ENCODE measurements around the gene PCDHGC5.

PCDHGC5 gene

DNA sequence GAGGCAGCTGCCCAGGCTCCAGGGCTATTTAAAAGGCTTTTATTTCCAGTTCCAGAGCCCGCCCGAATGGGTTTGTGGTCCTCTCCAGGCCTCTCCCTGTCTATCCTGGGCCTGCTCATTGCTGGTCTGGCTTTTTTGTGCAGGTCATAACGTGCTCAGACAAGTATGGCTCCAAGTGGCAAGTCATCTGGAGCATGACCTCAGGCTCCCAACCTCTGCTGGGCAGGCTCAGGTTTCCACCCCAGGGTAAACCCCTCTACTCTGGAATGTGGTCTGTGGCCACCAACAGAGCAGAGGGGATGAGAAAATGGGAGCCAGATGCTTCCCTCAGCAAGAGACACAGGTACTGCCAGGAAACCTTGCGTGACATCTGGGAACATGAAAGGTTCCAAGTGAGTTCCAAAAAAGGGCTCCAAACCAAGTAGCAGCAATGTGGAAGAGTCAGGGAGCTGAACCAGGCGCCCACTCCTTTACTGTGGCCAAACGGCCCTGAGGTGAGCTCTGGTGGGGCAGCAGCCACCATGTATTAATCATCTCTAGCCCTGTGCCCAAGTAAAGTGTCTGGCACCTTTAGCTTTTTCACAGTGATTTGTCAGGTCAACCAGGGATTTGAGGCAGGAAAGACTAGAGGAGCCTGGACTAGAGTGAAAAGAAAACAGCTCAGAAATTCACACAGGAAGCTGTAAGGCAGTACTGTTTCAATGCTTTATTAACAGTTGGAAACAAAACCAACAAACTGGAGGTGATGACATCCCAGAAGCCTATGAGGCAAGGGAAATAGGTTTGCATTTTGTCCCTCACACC, 25.7 kb downstream of the PCDHGC5 start:
- no peak overlapping the region for H3K4me3 Mint-ChIP-seq
- no peaks in the 10 kb centered on the region for H3K27me3 Mint-ChIP-seq
- no peaks in the 10 kb centered on the region for H3K9me3 Mint-ChIP-seq
- peaks cover 50% of the 10 kb centered on the region for H3K4me1 Mint-ChIP-seq (ENCODE audit: low read depth)
- H3K36me3 Mint-ChIP-seq (ENCODE audit: low read depth) = peaks cover 41% of the 10 kb centered on the region
- H3K27ac Mint-ChIP-seq = peak overlapping the region; percentile 95

DNA sequence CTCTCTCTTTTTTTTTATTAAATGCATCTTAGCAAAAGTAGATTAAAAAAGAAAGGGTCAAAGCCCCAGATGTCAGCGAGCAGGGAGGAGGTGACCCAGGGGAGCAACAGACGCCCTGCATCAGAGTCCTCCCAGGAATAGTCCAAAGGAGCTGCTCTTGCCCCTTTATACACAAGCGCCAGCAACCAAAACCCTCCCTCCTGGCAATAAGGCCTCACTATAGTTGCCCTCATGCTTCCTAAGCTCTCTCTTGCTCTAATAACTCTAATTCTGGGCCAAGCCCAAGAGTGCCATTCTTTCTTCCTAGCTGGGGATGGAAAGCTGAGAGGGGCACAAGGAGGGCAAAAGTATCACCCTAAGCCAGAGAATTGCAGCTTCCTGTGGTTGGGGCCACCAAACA, 26.3 kb downstream of the PCDHGC5 start:
- Mint-ChIP-seq H3K4me3 (no peak overlapping the region), H3K4me1 (ENCODE audit: low read depth) (peaks cover 51% of the 10 kb centered on the region), H3K27ac (peak overlapping the region; percentile 38), H3K36me3 (ENCODE audit: low read depth) (peaks cover 47% of the 10 kb centered on the region), H3K9me3 (no peaks in the 10 kb centered on the region), H3K27me3 (no peaks in the 10 kb centered on the region)

GRCh38 chr5:141515946-141516671, 27.2 kb downstream of the PCDHGC5 start:
- H3K27ac Mint-ChIP-seq = no peak overlapping the region
- H3K27me3 Mint-ChIP-seq = no peaks in the 10 kb centered on the region
- no peak overlapping the region for H3K4me3 Mint-ChIP-seq
- peaks cover 61% of the 10 kb centered on the region for H3K4me1 Mint-ChIP-seq (ENCODE audit: low read depth)
- H3K9me3 Mint-ChIP-seq = no peaks in the 10 kb centered on the region
- H3K36me3 Mint-ChIP-seq (ENCODE audit: low read depth) = peaks cover 57% of the 10 kb centered on the region

GRCh38 chr5:141516672-141517025, 27.8 kb downstream of the PCDHGC5 start:
- no peaks in the 10 kb centered on the region for H3K27me3 Mint-ChIP-seq
- no peaks in the 10 kb centered on the region for H3K9me3 Mint-ChIP-seq
- no peak overlapping the region for H3K4me3 Mint-ChIP-seq
- H3K4me1 Mint-ChIP-seq (ENCODE audit: low read depth) = peaks cover 62% of the 10 kb centered on the region
- H3K36me3 Mint-ChIP-seq (ENCODE audit: low read depth) = peaks cover 62% of the 10 kb centered on the region
- H3K27ac Mint-ChIP-seq = no peak overlapping the region

GRCh38 chr5:141517312-141517711, 28.4 kb downstream of the PCDHGC5 start:
- H3K27me3 Mint-ChIP-seq = no peaks in the 10 kb centered on the region
- peaks cover 66% of the 10 kb centered on the region for H3K4me1 Mint-ChIP-seq (ENCODE audit: low read depth)
- H3K9me3 Mint-ChIP-seq = no peaks in the 10 kb centered on the region
- H3K4me3 Mint-ChIP-seq = no peak overlapping the region
- H3K36me3 Mint-ChIP-seq (ENCODE audit: low read depth) = peaks cover 68% of the 10 kb centered on the region
- H3K27ac Mint-ChIP-seq = no peak overlapping the region

DNA sequence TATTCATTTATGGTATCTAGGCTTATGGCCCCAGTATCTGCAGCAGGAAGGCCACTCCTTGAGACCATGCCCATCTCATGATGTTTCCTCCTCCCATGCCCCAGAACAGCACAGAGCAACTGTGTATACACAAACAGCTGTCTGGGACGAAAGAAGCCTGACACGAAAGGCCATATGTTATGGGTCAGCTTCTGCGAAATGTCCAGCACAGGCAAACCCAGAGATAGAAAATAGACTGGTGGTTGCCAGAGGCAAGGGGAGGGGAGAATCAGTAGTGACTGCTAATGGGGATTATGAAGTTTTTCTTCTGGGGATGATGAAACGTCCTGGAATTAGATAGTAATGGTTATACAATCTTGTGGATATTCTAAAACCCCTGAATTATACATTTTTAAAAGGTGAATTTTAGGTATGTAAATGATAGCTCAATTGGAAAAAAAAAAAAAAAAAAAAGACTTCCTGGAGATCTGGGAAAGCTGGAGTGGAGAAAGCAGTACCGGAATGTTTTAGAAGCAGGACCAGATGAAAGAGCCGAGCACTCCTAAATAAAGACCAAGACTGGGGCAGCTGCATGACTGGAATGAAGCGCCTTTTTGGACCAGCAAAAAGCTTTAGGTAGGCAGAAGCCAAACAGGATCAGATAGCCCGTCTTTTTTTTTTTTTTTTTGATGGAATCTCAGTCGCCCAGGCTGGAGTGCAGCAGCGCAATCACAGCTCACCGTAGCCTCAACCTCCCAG, 29.2 kb downstream of the PCDHGC5 start:
- Mint-ChIP-seq H3K4me3 (no peak overlapping the region), H3K27me3 (no peaks in the 10 kb centered on the region), H3K4me1 (ENCODE audit: low read depth) (peaks cover 66% of the 10 kb centered on the region), H3K36me3 (ENCODE audit: low read depth) (peaks cover 70% of the 10 kb centered on the region), H3K27ac (no peak overlapping the region), H3K9me3 (no peaks in the 10 kb centered on the region)

GRCh38 chr5:141518618-141519015, 29.7 kb downstream of the PCDHGC5 start:
- H3K4me1 Mint-ChIP-seq (ENCODE audit: low read depth) = peaks cover 64% of the 10 kb centered on the region
- no peaks in the 10 kb centered on the region for H3K9me3 Mint-ChIP-seq
- H3K36me3 Mint-ChIP-seq (ENCODE audit: low read depth) = peaks cover 73% of the 10 kb centered on the region
- H3K4me3 Mint-ChIP-seq = no peak overlapping the region
- H3K27me3 Mint-ChIP-seq = no peaks in the 10 kb centered on the region
- no peak overlapping the region for H3K27ac Mint-ChIP-seq

- no peaks in the 10 kb centered on the region for H3K27me3 Mint-ChIP-seq
- H3K27ac Mint-ChIP-seq = no peak overlapping the region
- H3K36me3 Mint-ChIP-seq (ENCODE audit: low read depth) = peaks cover 81% of the 10 kb centered on the region
- peaks cover 53% of the 10 kb centered on the region for H3K4me1 Mint-ChIP-seq (ENCODE audit: low read depth)
- no peak overlapping the region for H3K4me3 Mint-ChIP-seq
- no peaks in the 10 kb centered on the region for H3K9me3 Mint-ChIP-seq
Measured at GRCh38 chr5:141519605-141520565, 31.0 kb downstream of the PCDHGC5 start.

- Mint-ChIP-seq H3K36me3 (ENCODE audit: low read depth) (peaks cover 85% of the 10 kb centered on the region), H3K27ac (peak overlapping the region; percentile 74), H3K27me3 (no peaks in the 10 kb centered on the region), H3K4me3 (peak overlapping the region; percentile 31), H3K9me3 (no peaks in the 10 kb centered on the region), H3K4me1 (ENCODE audit: low read depth) (peaks cover 51% of the 10 kb centered on the region)
Measured at GRCh38 chr5:141521244-141521781, 32.4 kb downstream of the PCDHGC5 start.

GRCh38 chr5:141522301-141522700, 33.4 kb downstream of the PCDHGC5 start:
- peak overlapping the region; percentile 74 for H3K27ac Mint-ChIP-seq
- no peaks in the 10 kb centered on the region for H3K27me3 Mint-ChIP-seq
- no peak overlapping the region for H3K4me3 Mint-ChIP-seq
- peaks cover 82% of the 10 kb centered on the region for H3K36me3 Mint-ChIP-seq (ENCODE audit: low read depth)
- peaks cover 50% of the 10 kb centered on the region for H3K4me1 Mint-ChIP-seq (ENCODE audit: low read depth)
- H3K9me3 Mint-ChIP-seq = no peaks in the 10 kb centered on the region

- Mint-ChIP-seq H3K4me3 (no peak overlapping the region), H3K9me3 (no peaks in the 10 kb centered on the region), H3K27me3 (no peaks in the 10 kb centered on the region), H3K27ac (no peak overlapping the region), H3K36me3 (ENCODE audit: low read depth) (peaks cover 69% of the 10 kb centered on the region), H3K4me1 (ENCODE audit: low read depth) (peaks cover 50% of the 10 kb centered on the region)
Measured at GRCh38 chr5:141523991-141524390, 35.1 kb downstream of the PCDHGC5 start.

- H3K9me3 Mint-ChIP-seq = no peaks in the 10 kb centered on the region
Measured at GRCh38 chr5:141524604-141525597, 36.0 kb downstream of the PCDHGC5 start.

GRCh38 chr5:141525653-141526052, 36.8 kb downstream of the PCDHGC5 start:
- H3K27ac Mint-ChIP-seq = no peak overlapping the region

More at GRCh38 chr5:141524604-141525597, 36.0 kb downstream of the PCDHGC5 start:
- Mint-ChIP-seq H3K36me3 (ENCODE audit: low read depth) (peaks cover 60% of the 10 kb centered on the region), H3K27me3 (no peaks in the 10 kb centered on the region), H3K4me1 (ENCODE audit: low read depth) (peaks cover 48% of the 10 kb centered on the region), H3K4me3 (no peak overlapping the region), H3K27ac (no peak overlapping the region)

More at GRCh38 chr5:141525653-141526052, 36.8 kb downstream of the PCDHGC5 start:
- H3K36me3 Mint-ChIP-seq (ENCODE audit: low read depth) = peaks cover 53% of the 10 kb centered on the region
- no peak overlapping the region for H3K4me3 Mint-ChIP-seq
- H3K9me3 Mint-ChIP-seq = no peaks in the 10 kb centered on the region
- H3K4me1 Mint-ChIP-seq (ENCODE audit: low read depth) = peaks cover 41% of the 10 kb centered on the region
- no peaks in the 10 kb centered on the region for H3K27me3 Mint-ChIP-seq
